T-helper 17 cell (primary cell): Measurements from ENCODE around the gene PAQR7. TPM values are rescaled to one million over a fixed set of nuclear protein-coding genes. Genes with fewer than 3 reads are reported as not detected.
"Not testable (repeated sequence)": the region's sequence is repeated elsewhere in the genome, so short reads cannot be mapped to it uniquely, and the experiment has no call there.

ENCODE experiments used
- ATAC-seq: fragments of 150-1000 bp; cut with Tn5 transposase; 2 replicates; pipeline ENCODE4 v1.10.0; 2021; ENCODE audit warnings: mild to moderate bottlenecking, moderate library complexity
- DNase-seq, 3 donors: peaks; one replicate each; pipeline versions ENCODE4 v3.0.0 to v3.0.0-alpha.2; 2020 to 2021
- H3K9me3 ChIP-seq: one replicate; pipeline ENCODE4 v1.7.0; 2013; ENCODE audit warnings: low read length, mild to moderate bottlenecking; ENCODE audit not compliant: control insufficient read depth, poor library complexity, severe bottlenecking
- H3K27ac Mint-ChIP-seq: one replicate; pipeline ENCODE4 v1.8.0; 2022; ENCODE audit warnings: mild to moderate bottlenecking, moderate library complexity, mixed read lengths
- H3K27me3 Mint-ChIP-seq: one replicate; pipeline ENCODE4 v1.8.0; 2022; ENCODE audit warnings: mixed read lengths
- H3K36me3 Mint-ChIP-seq: one replicate; pipeline ENCODE4 v1.8.0; 2022; ENCODE audit warnings: low read depth, mixed read lengths
- H3K4me1 Mint-ChIP-seq: one replicate; pipeline ENCODE4 v1.8.0; 2022; ENCODE audit warnings: mild to moderate bottlenecking, mixed read lengths
- H3K4me3 Mint-ChIP-seq: one replicate; pipeline ENCODE4 v1.8.0; 2022; ENCODE audit warnings: mild to moderate bottlenecking, moderate library complexity, mixed read lengths
- total RNA-seq, 4 donors: library from RNA in 2 of 4; stranded (reverse) in 2 of 4; gene quantifications; one replicate each; pipeline ENCODE4 v1.2.3 and lab custom pipeline; 2022 to 2026

PAQR7 gene
- total RNA-seq, 2 donors from 2014 or later, result 1.4 to 2.6 TPM

DNA sequence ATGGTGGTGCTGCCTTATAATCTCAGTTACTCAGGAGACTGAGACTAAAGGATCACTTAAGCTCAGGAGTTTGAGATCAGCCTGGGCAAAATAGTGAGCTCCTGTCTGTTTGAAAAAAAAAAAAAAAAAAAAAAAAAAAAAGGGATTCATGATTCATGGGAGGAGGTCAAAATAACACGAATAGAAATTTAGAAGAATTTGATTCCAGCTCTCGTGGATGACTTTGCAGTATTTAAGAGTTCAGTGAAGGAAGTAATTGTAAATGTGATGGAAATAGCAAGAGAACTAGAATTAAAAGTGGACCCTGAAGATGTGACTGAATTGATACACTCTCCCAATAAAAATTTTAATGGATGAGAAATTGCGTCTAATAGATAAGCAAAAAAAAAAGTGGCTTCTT lies 32.0 kb downstream of the PAQR7 start:
- H3K27me3 Mint-ChIP-seq, result peaks cover 5% of the 10 kb centered on the region

DNA sequence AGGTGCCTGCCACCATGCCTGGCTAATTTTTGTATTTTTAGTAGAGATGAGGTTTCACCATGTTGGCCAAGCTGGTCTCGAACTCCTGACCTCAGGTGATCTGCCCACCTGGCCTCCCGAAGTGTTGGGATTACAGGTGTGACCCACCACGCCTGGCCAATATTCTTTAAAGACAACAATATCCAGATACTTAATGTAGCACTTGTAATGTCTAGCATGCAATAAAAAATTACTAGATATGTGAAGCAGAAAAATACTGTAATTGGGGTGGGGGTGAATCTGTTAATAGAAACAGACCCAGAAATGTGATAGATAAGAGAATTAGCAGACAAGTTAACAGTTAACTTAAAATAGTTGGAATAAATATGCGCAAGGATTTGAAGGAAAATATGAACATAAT lies 35.7 kb downstream of the PAQR7 start:
- not testable (repeated sequence) for DNase-seq, H3K9me3 ChIP-seq, H3K27ac Mint-ChIP-seq, H3K27me3 Mint-ChIP-seq, ATAC-seq, H3K4me1 Mint-ChIP-seq, H3K4me3 Mint-ChIP-seq, H3K36me3 Mint-ChIP-seq

More for the DNA sequence above, 32.0 kb downstream of the PAQR7 start:
- Mint-ChIP-seq H3K27ac (no peak overlapping the region), H3K4me3 (no peak overlapping the region), H3K4me1 (peaks cover 5% of the 10 kb centered on the region), H3K36me3 (no peaks in the 10 kb centered on the region)
- H3K9me3 ChIP-seq, result no peaks in the 10 kb centered on the region
- ATAC-seq (no peak), DNase-seq (no peak)

DNA sequence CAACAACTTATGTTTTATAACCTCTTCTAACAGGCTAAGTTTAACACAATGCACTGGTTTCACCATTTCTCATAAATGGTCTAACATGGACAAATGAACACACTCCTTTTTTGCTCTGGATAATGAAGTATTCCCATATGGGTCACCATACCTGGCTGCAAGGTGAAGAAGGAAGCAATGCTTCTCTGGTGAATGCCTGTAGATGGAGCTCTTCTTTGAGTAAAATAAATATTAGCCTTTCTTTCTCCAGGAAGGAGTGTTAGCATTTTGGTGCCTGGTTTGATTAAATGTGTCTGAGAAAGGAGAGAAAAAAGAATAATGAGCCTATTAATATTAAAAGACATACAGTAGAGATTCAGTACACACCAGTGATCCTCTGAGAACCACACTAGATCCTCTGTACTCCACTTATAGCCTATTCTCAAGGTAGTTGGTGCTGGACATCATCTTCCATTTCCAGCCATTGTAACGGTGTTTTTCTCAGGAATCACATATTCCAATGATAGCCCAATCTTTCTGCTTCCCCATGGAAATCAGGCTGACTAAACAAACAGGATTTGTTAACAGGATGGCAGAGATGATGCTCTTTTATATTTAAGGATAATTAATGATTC lies 38.1 kb downstream of the PAQR7 start:
- Mint-ChIP-seq H3K27ac (no peak overlapping the region), H3K4me1 (no peaks in the 10 kb centered on the region), H3K27me3 (no peaks in the 10 kb centered on the region), H3K4me3 (no peak overlapping the region), H3K36me3 (no peaks in the 10 kb centered on the region)
- no peak for ATAC-seq
- H3K9me3 ChIP-seq, result no peaks in the 10 kb centered on the region
- DNase-seq, result no peak

DNA sequence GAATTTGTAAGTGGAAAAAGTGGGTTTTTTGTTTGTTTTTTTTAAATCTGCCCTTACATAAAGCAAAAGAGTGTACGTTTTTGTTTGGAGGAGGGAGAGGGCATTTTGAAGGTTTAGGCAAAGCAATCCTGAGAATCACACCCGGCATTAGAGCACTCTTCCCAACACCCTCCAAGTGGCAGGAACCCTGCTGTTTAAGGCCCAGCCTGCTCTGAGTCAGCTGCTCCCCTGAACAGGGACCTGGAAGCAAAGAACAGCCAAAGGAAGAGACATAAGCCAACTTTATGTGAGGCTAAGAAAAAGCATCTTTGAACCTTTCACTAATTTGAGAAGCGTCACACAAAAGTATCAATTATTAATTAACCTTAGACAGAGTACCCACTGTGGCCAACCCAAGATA lies 38.8 kb downstream of the PAQR7 start:
- H3K9me3 ChIP-seq, result no peaks in the 10 kb centered on the region
- H3K36me3 Mint-ChIP-seq, result no peaks in the 10 kb centered on the region
- H3K27me3 Mint-ChIP-seq, result no peaks in the 10 kb centered on the region
- H3K27ac Mint-ChIP-seq, result no peak overlapping the region
- DNase-seq, result no peak
- ATAC-seq, result no peak
- H3K4me1 Mint-ChIP-seq, result no peaks in the 10 kb centered on the region
- H3K4me3 Mint-ChIP-seq, result no peak overlapping the region

DNA sequence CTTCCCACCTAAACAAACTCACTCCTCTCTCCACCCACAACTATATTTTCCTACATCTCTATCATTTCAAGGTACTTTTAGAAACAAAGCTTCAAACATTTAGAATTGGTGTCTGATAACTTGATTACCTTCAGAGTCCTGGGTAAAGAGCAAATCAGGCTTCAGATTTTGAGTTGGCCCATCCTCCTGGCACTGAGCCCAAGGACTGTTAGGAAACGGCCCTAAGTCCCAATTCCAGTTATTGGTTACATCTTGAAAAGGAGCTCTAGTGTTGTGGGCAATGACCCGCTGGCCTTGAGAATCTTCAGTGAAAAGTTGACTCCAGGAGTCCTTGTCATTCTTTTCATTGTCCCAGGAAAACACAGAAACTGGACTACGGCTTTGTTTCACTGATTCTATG lies 40.6 kb downstream of the PAQR7 start:
- no peaks in the 10 kb centered on the region for H3K27me3 Mint-ChIP-seq
- no peaks in the 10 kb centered on the region for H3K9me3 ChIP-seq
- no peaks in the 10 kb centered on the region for H3K4me1 Mint-ChIP-seq
- no peak for DNase-seq
- no peak overlapping the region for H3K4me3 Mint-ChIP-seq
- peaks cover 4% of the 10 kb centered on the region for H3K36me3 Mint-ChIP-seq
- no peak for ATAC-seq
- no peak overlapping the region for H3K27ac Mint-ChIP-seq

- no peak for DNase-seq
- no peak overlapping the region for H3K27ac Mint-ChIP-seq
- no peak for ATAC-seq
- H3K9me3 ChIP-seq, result no peaks in the 10 kb centered on the region
- no peaks in the 10 kb centered on the region for H3K4me1 Mint-ChIP-seq
- H3K4me3 Mint-ChIP-seq, result no peak overlapping the region
- no peaks in the 10 kb centered on the region for H3K27me3 Mint-ChIP-seq
- H3K36me3 Mint-ChIP-seq, result peaks cover 4% of the 10 kb centered on the region
These were observed 42.4 kb downstream of the PAQR7 start for GRCh38 chr1:25833158-25833557.

- ATAC-seq, result no peak
- Mint-ChIP-seq H3K27me3 (no peaks in the 10 kb centered on the region), H3K4me3 (no peak overlapping the region), H3K4me1 (no peaks in the 10 kb centered on the region), H3K36me3 (peaks cover 7% of the 10 kb centered on the region), H3K27ac (no peak overlapping the region)
- DNase-seq, result no peak
- H3K9me3 ChIP-seq, result no peaks in the 10 kb centered on the region
These were observed 43.0 kb downstream of the PAQR7 start for GRCh38 chr1:25832336-25833037.

GRCh38 chr1:25831569-25832196 lies 43.8 kb downstream of the PAQR7 start:
- Mint-ChIP-seq H3K4me1 (no peaks in the 10 kb centered on the region), H3K36me3 (peaks cover 7% of the 10 kb centered on the region), H3K27me3 (no peaks in the 10 kb centered on the region), H3K27ac (no peak overlapping the region), H3K4me3 (no peak overlapping the region)
- no peak for ATAC-seq
- H3K9me3 ChIP-seq, result no peaks in the 10 kb centered on the region
- no peak for DNase-seq

GRCh38 chr1:25829046-25829445 lies 46.5 kb downstream of the PAQR7 start:
- ATAC-seq, result no peak
- Mint-ChIP-seq H3K27ac (no peak overlapping the region), H3K4me1 (no peaks in the 10 kb centered on the region), H3K4me3 (no peak overlapping the region), H3K27me3 (no peaks in the 10 kb centered on the region), H3K36me3 (peaks cover 7% of the 10 kb centered on the region)
- H3K9me3 ChIP-seq, result no peaks in the 10 kb centered on the region
- no peak for DNase-seq

GRCh38 chr1:25828491-25828890 lies 47.0 kb downstream of the PAQR7 start:
- no peak for ATAC-seq
- no peak for DNase-seq
- no peaks in the 10 kb centered on the region for H3K27me3 Mint-ChIP-seq
- no peaks in the 10 kb centered on the region for H3K4me1 Mint-ChIP-seq
- no peak overlapping the region for H3K4me3 Mint-ChIP-seq
- no peaks in the 10 kb centered on the region for H3K9me3 ChIP-seq
- H3K27ac Mint-ChIP-seq, result no peak overlapping the region
- H3K36me3 Mint-ChIP-seq, result peaks cover 7% of the 10 kb centered on the region

- DNase-seq (no peak), ATAC-seq (no peak)
- H3K9me3 ChIP-seq, result no peaks in the 10 kb centered on the region
- no peaks in the 10 kb centered on the region for H3K27me3 Mint-ChIP-seq
- H3K36me3 Mint-ChIP-seq, result peaks cover 7% of the 10 kb centered on the region
- peaks cover 3% of the 10 kb centered on the region for H3K4me1 Mint-ChIP-seq
- no peak overlapping the region for H3K27ac Mint-ChIP-seq
- no peak overlapping the region for H3K4me3 Mint-ChIP-seq
These were observed 48.9 kb downstream of the PAQR7 start for GRCh38 chr1:25826571-25826970.

GRCh38 chr1:25825605-25826004 lies 49.9 kb downstream of the PAQR7 start:
- no peak overlapping the region for H3K27ac Mint-ChIP-seq
- DNase-seq (no peak), ATAC-seq (no peak)
- H3K36me3 Mint-ChIP-seq, result peaks cover 8% of the 10 kb centered on the region
- no peaks in the 10 kb centered on the region for H3K9me3 ChIP-seq
- H3K27me3 Mint-ChIP-seq, result no peaks in the 10 kb centered on the region
- peaks cover 11% of the 10 kb centered on the region for H3K4me1 Mint-ChIP-seq
- no peak overlapping the region for H3K4me3 Mint-ChIP-seq

GRCh38 chr1:25821630-25822091 lies 53.8 kb downstream of the PAQR7 start:
- Mint-ChIP-seq H3K27ac (peak overlapping the region; percentile 99), H3K4me3 (peak overlapping the region; percentile 98), H3K4me1 (peaks cover 25% of the 10 kb centered on the region), H3K27me3 (no peaks in the 10 kb centered on the region), H3K36me3 (peaks cover 5% of the 10 kb centered on the region)
- DNase-seq (no peak), ATAC-seq (no peak)
- H3K9me3 ChIP-seq, result no peaks in the 10 kb centered on the region

- ATAC-seq (no peak), DNase-seq (no peak)
- peak overlapping the region; percentile 99 for H3K27ac Mint-ChIP-seq
- H3K4me1 Mint-ChIP-seq, result peaks cover 25% of the 10 kb centered on the region
- peaks cover 5% of the 10 kb centered on the region for H3K36me3 Mint-ChIP-seq
- no peaks in the 10 kb centered on the region for H3K27me3 Mint-ChIP-seq
- no peaks in the 10 kb centered on the region for H3K9me3 ChIP-seq
- peak overlapping the region; percentile 98 for H3K4me3 Mint-ChIP-seq
These were observed 54.4 kb downstream of the PAQR7 start for GRCh38 chr1:25821112-25821476.
